Measurements from ENCODE around the gene UPK2.

- TF ChIP-seq, protein P1, sequence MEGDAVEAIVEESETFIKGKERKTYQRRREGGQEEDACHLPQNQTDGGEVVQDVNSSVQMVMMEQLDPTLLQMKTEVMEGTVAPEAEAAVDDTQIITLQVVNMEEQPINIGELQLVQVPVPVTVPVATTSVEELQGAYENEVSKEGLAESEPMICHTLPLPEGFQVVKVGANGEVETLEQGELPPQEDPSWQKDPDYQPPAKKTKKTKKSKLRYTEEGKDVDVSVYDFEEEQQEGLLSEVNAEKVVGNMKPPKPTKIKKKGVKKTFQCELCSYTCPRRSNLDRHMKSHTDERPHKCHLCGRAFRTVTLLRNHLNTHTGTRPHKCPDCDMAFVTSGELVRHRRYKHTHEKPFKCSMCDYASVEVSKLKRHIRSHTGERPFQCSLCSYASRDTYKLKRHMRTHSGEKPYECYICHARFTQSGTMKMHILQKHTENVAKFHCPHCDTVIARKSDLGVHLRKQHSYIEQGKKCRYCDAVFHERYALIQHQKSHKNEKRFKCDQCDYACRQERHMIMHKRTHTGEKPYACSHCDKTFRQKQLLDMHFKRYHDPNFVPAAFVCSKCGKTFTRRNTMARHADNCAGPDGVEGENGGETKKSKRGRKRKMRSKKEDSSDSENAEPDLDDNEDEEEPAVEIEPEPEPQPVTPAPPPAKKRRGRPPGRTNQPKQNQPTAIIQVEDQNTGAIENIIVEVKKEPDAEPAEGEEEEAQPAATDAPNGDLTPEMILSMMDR (conservative IDR thresholded peaks at IDR 0.05) = no peak
- TF ChIP-seq ZFX (IDR thresholded peaks at IDR 0.05) = no peak
Observed at GRCh38 chr11:118939953-118940598, 16.0 kb upstream of the UPK2 start.

Data from C4-2B (cell line).